Progenitor cell of endocrine pancreas (in vitro differentiated cells): ENCODE measurements around the gene ZBTB46. TPM values are rescaled to one million over a fixed set of nuclear protein-coding genes. Genes with fewer than 3 reads are reported as not detected.
"Not testable (repeated sequence)": the region's sequence is repeated elsewhere in the genome, so short reads cannot be mapped to it uniquely, and the experiment has no call there.

Experiments used
- DNase-seq: peaks from one replicate; pipeline ENCODE4 v3.0.0; 2021; ENCODE audit warnings: low spot score; ENCODE audit not compliant: unreplicated experiment
- H3K27ac Mint-ChIP-seq: 2 replicates; pipeline ENCODE4 v1.8.0; 2021; ENCODE audit warnings: mild to moderate bottlenecking, moderate library complexity, mixed read lengths
- H3K27me3 Mint-ChIP-seq: 2 replicates; pipeline ENCODE4 v1.8.0; 2021; ENCODE audit warnings: mixed read lengths
- H3K36me3 Mint-ChIP-seq: 2 replicates; pipeline ENCODE4 v1.8.0; 2022; ENCODE audit warnings: mixed read lengths; ENCODE audit not compliant: insufficient read depth
- H3K4me1 Mint-ChIP-seq: 2 replicates; pipeline ENCODE4 v1.8.0; 2021; ENCODE audit warnings: low read depth, mixed read lengths
- H3K4me3 Mint-ChIP-seq: 2 replicates; pipeline ENCODE4 v1.8.0; 2021; ENCODE audit warnings: low read depth, mild to moderate bottlenecking, moderate library complexity, mixed read lengths
- H3K9me3 Mint-ChIP-seq: 2 replicates; pipeline ENCODE4 v1.8.0; 2021; ENCODE audit warnings: low read depth, mixed read lengths
- CTCF ChIP-seq: fragments of 200-600 bp; sonication (generic); IDR thresholded peaks from one replicate; pipeline ENCODE4 v1.5.0; 2021; ENCODE audit warnings: antibody characterized with exemption, mild to moderate bottlenecking; ENCODE audit not compliant: unreplicated experiment
- total RNA-seq: library from RNA; stranded (reverse); gene quantifications from 2 replicates; pipeline ENCODE4 v1.2.1, GENCODE V29; 2021

The ZBTB46 gene
- total RNA-seq, 1 donor from 2014 or later, result 31.2 TPM

GRCh38 chr20:63807654-63808053, 23.4 kb downstream of the ZBTB46 start:
- peaks cover 2% of the 10 kb centered on the region for H3K4me1 Mint-ChIP-seq
- no peak overlapping the region for H3K27ac Mint-ChIP-seq
- H3K9me3 Mint-ChIP-seq, result no peaks in the 10 kb centered on the region
- no peak for TF ChIP-seq CTCF
- no peak overlapping the region for H3K4me3 Mint-ChIP-seq
- no peak for DNase-seq
- peaks cover 7% of the 10 kb centered on the region for H3K36me3 Mint-ChIP-seq
- H3K27me3 Mint-ChIP-seq, result no peaks in the 10 kb centered on the region

- peaks cover 15% of the 10 kb centered on the region for H3K36me3 Mint-ChIP-seq
- no peak overlapping the region for H3K27ac Mint-ChIP-seq
- DNase-seq, result no peak
- H3K9me3 Mint-ChIP-seq, result peaks cover 6% of the 10 kb centered on the region
- TF ChIP-seq CTCF, result no peak
- no peak overlapping the region for H3K4me3 Mint-ChIP-seq
- H3K27me3 Mint-ChIP-seq, result no peaks in the 10 kb centered on the region
- H3K4me1 Mint-ChIP-seq, result no peaks in the 10 kb centered on the region
These were observed 26.8 kb downstream of the ZBTB46 start for GRCh38 chr20:63804308-63804636.

GRCh38 chr20:63802469-63803240, 28.4 kb downstream of the ZBTB46 start:
- H3K9me3 Mint-ChIP-seq, result peaks cover 9% of the 10 kb centered on the region
- no peak overlapping the region for H3K4me3 Mint-ChIP-seq
- H3K27ac Mint-ChIP-seq, result no peak overlapping the region
- no peaks in the 10 kb centered on the region for H3K27me3 Mint-ChIP-seq
- H3K36me3 Mint-ChIP-seq, result peaks cover 18% of the 10 kb centered on the region
- no peaks in the 10 kb centered on the region for H3K4me1 Mint-ChIP-seq
- no peak for DNase-seq
- no peak for TF ChIP-seq CTCF

GRCh38 chr20:63801174-63801573, 29.9 kb downstream of the ZBTB46 start:
- not testable (repeated sequence) for DNase-seq, H3K4me3 Mint-ChIP-seq, H3K4me1 Mint-ChIP-seq, H3K27me3 Mint-ChIP-seq
- peaks cover 20% of the 10 kb centered on the region for H3K36me3 Mint-ChIP-seq
- peaks cover 11% of the 10 kb centered on the region for H3K9me3 Mint-ChIP-seq
- peak overlapping the region; percentile 47 for H3K27ac Mint-ChIP-seq

GRCh38 chr20:63800411-63800810, 30.7 kb downstream of the ZBTB46 start:
- H3K4me3 Mint-ChIP-seq, result not testable (repeated sequence)

GRCh38 chr20:63799127-63799526, 31.9 kb downstream of the ZBTB46 start:
- DNase-seq, H3K27ac Mint-ChIP-seq, H3K27me3 Mint-ChIP-seq, H3K4me3 Mint-ChIP-seq, H3K4me1 Mint-ChIP-seq: not testable (repeated sequence)
- H3K9me3 Mint-ChIP-seq, result peaks cover 11% of the 10 kb centered on the region
- H3K36me3 Mint-ChIP-seq, result peaks cover 20% of the 10 kb centered on the region

More at GRCh38 chr20:63800411-63800810, 30.7 kb downstream of the ZBTB46 start:
- not testable (repeated sequence) for H3K4me1 Mint-ChIP-seq, H3K27ac Mint-ChIP-seq, H3K27me3 Mint-ChIP-seq, DNase-seq
- Mint-ChIP-seq H3K36me3 (peaks cover 22% of the 10 kb centered on the region), H3K9me3 (peaks cover 11% of the 10 kb centered on the region)

- H3K9me3 Mint-ChIP-seq, result peaks cover 11% of the 10 kb centered on the region
- H3K27me3 Mint-ChIP-seq, H3K4me1 Mint-ChIP-seq, H3K4me3 Mint-ChIP-seq, H3K27ac Mint-ChIP-seq, DNase-seq: not testable (repeated sequence)
- peaks cover 15% of the 10 kb centered on the region for H3K36me3 Mint-ChIP-seq
These were observed 33.9 kb downstream of the ZBTB46 start for GRCh38 chr20:63797175-63797574.
